Measurements from ENCODE around the gene GNAT3.

DNA sequence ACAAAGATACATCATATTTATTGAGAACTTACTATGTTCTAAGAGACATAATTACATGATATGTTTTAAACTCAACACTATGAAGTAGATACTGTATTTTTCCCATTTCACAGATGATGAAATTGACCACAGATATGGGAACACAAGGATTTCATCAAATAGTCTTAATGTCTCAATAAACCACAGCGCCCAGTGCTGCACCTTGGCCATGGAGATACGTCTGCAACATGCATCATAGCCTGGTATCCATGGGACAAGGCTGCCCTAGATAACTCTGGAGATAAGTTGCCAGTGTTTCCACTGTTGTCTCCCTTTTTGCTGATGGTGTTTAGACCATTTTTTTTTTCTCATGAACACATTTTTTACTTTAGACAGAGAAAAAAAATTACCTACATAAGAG, 97.5 kb downstream of the GNAT3 start:
- TF ChIP-seq, protein P1, sequence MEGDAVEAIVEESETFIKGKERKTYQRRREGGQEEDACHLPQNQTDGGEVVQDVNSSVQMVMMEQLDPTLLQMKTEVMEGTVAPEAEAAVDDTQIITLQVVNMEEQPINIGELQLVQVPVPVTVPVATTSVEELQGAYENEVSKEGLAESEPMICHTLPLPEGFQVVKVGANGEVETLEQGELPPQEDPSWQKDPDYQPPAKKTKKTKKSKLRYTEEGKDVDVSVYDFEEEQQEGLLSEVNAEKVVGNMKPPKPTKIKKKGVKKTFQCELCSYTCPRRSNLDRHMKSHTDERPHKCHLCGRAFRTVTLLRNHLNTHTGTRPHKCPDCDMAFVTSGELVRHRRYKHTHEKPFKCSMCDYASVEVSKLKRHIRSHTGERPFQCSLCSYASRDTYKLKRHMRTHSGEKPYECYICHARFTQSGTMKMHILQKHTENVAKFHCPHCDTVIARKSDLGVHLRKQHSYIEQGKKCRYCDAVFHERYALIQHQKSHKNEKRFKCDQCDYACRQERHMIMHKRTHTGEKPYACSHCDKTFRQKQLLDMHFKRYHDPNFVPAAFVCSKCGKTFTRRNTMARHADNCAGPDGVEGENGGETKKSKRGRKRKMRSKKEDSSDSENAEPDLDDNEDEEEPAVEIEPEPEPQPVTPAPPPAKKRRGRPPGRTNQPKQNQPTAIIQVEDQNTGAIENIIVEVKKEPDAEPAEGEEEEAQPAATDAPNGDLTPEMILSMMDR (IDR thresholded peaks at IDR 0.05) = no peak
- TF ChIP-seq POLR2A (IDR thresholded peaks at IDR 0.05) = no peak
- no peak for TF ChIP-seq EP300 (IDR thresholded peaks at IDR 0.05)
- no peak for TF ChIP-seq POLR2AphosphoS5 (IDR thresholded peaks at IDR 0.05)

Measured in sigmoid colon (tissue), 4 donors.